IgD-negative memory B cell (primary cell): ENCODE results near the gene ELP2. TPM values are rescaled to one million over a fixed set of nuclear protein-coding genes. Genes with fewer than 3 reads are reported as not detected.
"Not testable (repeated sequence)": the region's sequence is repeated elsewhere in the genome, so short reads cannot be mapped to it uniquely, and the experiment has no call there.

Experiments used
- H3K27ac Mint-ChIP-seq, 3 donors: one replicate each; pipeline ENCODE4 v1.8.0; 2020 to 2022; ENCODE audit warnings: mild to moderate bottlenecking in 3 of 3, mixed read lengths in 3 of 3, moderate library complexity in 1 of 3
- H3K27me3 Mint-ChIP-seq: one replicate; pipeline ENCODE4 v1.8.0; 2021; ENCODE audit warnings: mixed read lengths
- H3K36me3 Mint-ChIP-seq: one replicate; pipeline ENCODE4 v1.8.0; 2020; ENCODE audit warnings: mild to moderate bottlenecking, mixed read lengths
- H3K4me1 Mint-ChIP-seq, 3 donors: one replicate each; pipeline ENCODE4 v1.8.0; 2020 to 2022; ENCODE audit warnings: mixed read lengths in 3 of 3, mild to moderate bottlenecking in 1 of 3
- H3K4me3 Mint-ChIP-seq, 4 donors: one replicate each; pipeline ENCODE4 v1.8.0; 2020 to 2022; ENCODE audit warnings: mild to moderate bottlenecking in 4 of 4, mixed read lengths in 4 of 4, moderate library complexity in 3 of 4
- H3K9me3 Mint-ChIP-seq, 3 donors: one replicate each; pipeline ENCODE4 v1.8.0; 2020 to 2021; ENCODE audit warnings: mixed read lengths in 3 of 3, mild to moderate bottlenecking in 1 of 3
- polyA plus RNA-seq: library from polyadenylated mRNA; unstranded; fragments of 300-500 nt; fragmentation: Illumina TruSeq; gene quantifications from one replicate; pipeline ENCODE4 v1.2.3, GENCODE V29; 2021

The ELP2 gene
- polyA plus RNA-seq, 1 donor from 2014 or later, result 64.5 TPM

GRCh38 chr18:36158266-36158867 lies 28.7 kb downstream of the ELP2 start:
- Mint-ChIP-seq H3K4me1 (peaks cover 3 to 16% (median 11%) of the 10 kb centered on the region in 3 donors), H3K4me3 (no peak overlapping the region), H3K9me3 (no peaks in the 10 kb centered on the region), H3K27ac (peak overlapping the region in 1 of 3 donors; percentile 67), H3K27me3 (no peaks in the 10 kb centered on the region), H3K36me3 (peaks cover 19% of the 10 kb centered on the region)

GRCh38 chr18:36160959-36161371 lies 31.3 kb downstream of the ELP2 start:
- H3K27me3 Mint-ChIP-seq, result no peaks in the 10 kb centered on the region
- H3K36me3 Mint-ChIP-seq, result peaks cover 19% of the 10 kb centered on the region
- H3K9me3 Mint-ChIP-seq, result no peaks in the 10 kb centered on the region
- peaks cover 3 to 18% (median 7%) of the 10 kb centered on the region in 3 donors for H3K4me1 Mint-ChIP-seq
- no peak overlapping the region for H3K27ac Mint-ChIP-seq
- no peak overlapping the region for H3K4me3 Mint-ChIP-seq

- Mint-ChIP-seq H3K4me3 (no peak overlapping the region), H3K27ac (no peak overlapping the region), H3K9me3 (no peaks in the 10 kb centered on the region), H3K36me3 (peaks cover 17% of the 10 kb centered on the region), H3K27me3 (no peaks in the 10 kb centered on the region), H3K4me1 (peaks cover 3 to 11% (median 5%) of the 10 kb centered on the region in 3 donors)
These were observed 33.3 kb downstream of the ELP2 start for GRCh38 chr18:36162981-36163380.

- no peak overlapping the region for H3K27ac Mint-ChIP-seq
- no peaks in the 10 kb centered on the region for H3K9me3 Mint-ChIP-seq
- H3K4me3 Mint-ChIP-seq, result no peak overlapping the region
- H3K4me1 Mint-ChIP-seq, result peaks cover 0 to 2% (median 0%) of the 10 kb centered on the region in 3 donors
- no peaks in the 10 kb centered on the region for H3K27me3 Mint-ChIP-seq
- peaks cover 9% of the 10 kb centered on the region for H3K36me3 Mint-ChIP-seq
These were observed 38.1 kb downstream of the ELP2 start for GRCh38 chr18:36167692-36168218.

GRCh38 chr18:36168296-36168695 lies 38.6 kb downstream of the ELP2 start:
- not testable (repeated sequence) for H3K36me3 Mint-ChIP-seq, H3K4me3 Mint-ChIP-seq, H3K4me1 Mint-ChIP-seq, H3K27me3 Mint-ChIP-seq, H3K27ac Mint-ChIP-seq, H3K9me3 Mint-ChIP-seq

- peaks cover 0 to 2% (median 0%) of the 10 kb centered on the region in 3 donors for H3K4me1 Mint-ChIP-seq
- H3K27me3 Mint-ChIP-seq, result no peaks in the 10 kb centered on the region
- H3K27ac Mint-ChIP-seq, result no peak overlapping the region
- peaks cover 9% of the 10 kb centered on the region for H3K36me3 Mint-ChIP-seq
- H3K4me3 Mint-ChIP-seq, result peak overlapping the region in 1 of 4 donors; percentile 63
- no peaks in the 10 kb centered on the region for H3K9me3 Mint-ChIP-seq
These were observed 40.2 kb downstream of the ELP2 start for GRCh38 chr18:36169938-36170337.

- H3K4me3 Mint-ChIP-seq, result no peak overlapping the region
- no peaks in the 10 kb centered on the region for H3K9me3 Mint-ChIP-seq
- peaks cover 3% of the 10 kb centered on the region for H3K36me3 Mint-ChIP-seq
- peaks cover 10 to 20% (median 15%) of the 10 kb centered on the region in 3 donors for H3K4me1 Mint-ChIP-seq
- H3K27ac Mint-ChIP-seq, result no peak overlapping the region
- H3K27me3 Mint-ChIP-seq, result no peaks in the 10 kb centered on the region
These were observed 45.8 kb downstream of the ELP2 start for GRCh38 chr18:36175481-36175880.

- Mint-ChIP-seq H3K36me3 (peaks cover 3% of the 10 kb centered on the region), H3K4me3 (no peak overlapping the region)
These were observed 46.5 kb downstream of the ELP2 start for GRCh38 chr18:36176177-36176584.

GRCh38 chr18:36176711-36177110 lies 47.0 kb downstream of the ELP2 start:
- peaks cover 10 to 22% (median 18%) of the 10 kb centered on the region in 3 donors for H3K4me1 Mint-ChIP-seq
- peak overlapping the region in 2 of 3 donors; percentile 13 to 59 for H3K27ac Mint-ChIP-seq
- H3K36me3 Mint-ChIP-seq, result no peaks in the 10 kb centered on the region

More at GRCh38 chr18:36176177-36176584, 46.5 kb downstream of the ELP2 start:
- Mint-ChIP-seq H3K4me1 (peaks cover 10 to 22% (median 18%) of the 10 kb centered on the region in 3 donors), H3K9me3 (no peaks in the 10 kb centered on the region), H3K27me3 (no peaks in the 10 kb centered on the region), H3K27ac (no peak overlapping the region)

GRCh38 chr18:36177913-36178312 lies 48.2 kb downstream of the ELP2 start:
- Mint-ChIP-seq H3K4me1 (peaks cover 10 to 22% (median 18%) of the 10 kb centered on the region in 3 donors), H3K4me3 (no peak overlapping the region), H3K9me3 (no peaks in the 10 kb centered on the region), H3K27ac (peak overlapping the region in 2 of 3 donors; percentile 5 to 41), H3K27me3 (no peaks in the 10 kb centered on the region), H3K36me3 (no peaks in the 10 kb centered on the region)

More at GRCh38 chr18:36176711-36177110, 47.0 kb downstream of the ELP2 start:
- Mint-ChIP-seq H3K9me3 (no peaks in the 10 kb centered on the region), H3K27me3 (no peaks in the 10 kb centered on the region), H3K4me3 (no peak overlapping the region)

GRCh38 chr18:36179562-36180355 lies 50.1 kb downstream of the ELP2 start:
- no peaks in the 10 kb centered on the region for H3K27me3 Mint-ChIP-seq
- no peak overlapping the region for H3K4me3 Mint-ChIP-seq
- H3K4me1 Mint-ChIP-seq, result peaks cover 11 to 28% (median 18%) of the 10 kb centered on the region in 3 donors
- no peaks in the 10 kb centered on the region for H3K9me3 Mint-ChIP-seq
- H3K36me3 Mint-ChIP-seq, result no peaks in the 10 kb centered on the region
- H3K27ac Mint-ChIP-seq, result peak overlapping the region in 2 of 3 donors; percentile 51 to 65

- Mint-ChIP-seq H3K27me3 (peaks cover 3% of the 10 kb centered on the region), H3K9me3 (no peaks in the 10 kb centered on the region), H3K36me3 (no peaks in the 10 kb centered on the region), H3K4me3 (no peak overlapping the region), H3K27ac (peak overlapping the region in 1 of 3 donors; percentile 82), H3K4me1 (peaks cover 11 to 40% (median 31%) of the 10 kb centered on the region in 3 donors)
These were observed 51.7 kb downstream of the ELP2 start for GRCh38 chr18:36181441-36181840.

GRCh38 chr18:36181898-36182506 lies 52.3 kb downstream of the ELP2 start:
- Mint-ChIP-seq H3K36me3 (no peaks in the 10 kb centered on the region), H3K9me3 (no peaks in the 10 kb centered on the region), H3K27ac (peak overlapping the region in 1 of 3 donors; percentile 82), H3K27me3 (peaks cover 3% of the 10 kb centered on the region), H3K4me3 (no peak overlapping the region), H3K4me1 (peaks cover 11 to 40% (median 31%) of the 10 kb centered on the region in 3 donors)

GRCh38 chr18:36183033-36183432 lies 53.3 kb downstream of the ELP2 start:
- Mint-ChIP-seq H3K9me3 (no peaks in the 10 kb centered on the region), H3K27ac (peak overlapping the region in 1 of 3 donors; percentile 82), H3K36me3 (no peaks in the 10 kb centered on the region), H3K4me3 (peak overlapping the region in 1 of 4 donors; percentile 15), H3K27me3 (peaks cover 5% of the 10 kb centered on the region), H3K4me1 (peaks cover 16 to 40% (median 32%) of the 10 kb centered on the region in 3 donors)

GRCh38 chr18:36183987-36184386 lies 54.3 kb downstream of the ELP2 start:
- no peaks in the 10 kb centered on the region for H3K36me3 Mint-ChIP-seq
- peak overlapping the region in 1 of 3 donors; percentile 1 for H3K27ac Mint-ChIP-seq
- H3K4me3 Mint-ChIP-seq, result peak overlapping the region in 1 of 4 donors; percentile 76

More at GRCh38 chr18:36183987-36184386, 54.3 kb downstream of the ELP2 start:
- Mint-ChIP-seq H3K4me1 (peaks cover 16 to 41% (median 36%) of the 10 kb centered on the region in 3 donors), H3K27me3 (peaks cover 10% of the 10 kb centered on the region), H3K9me3 (no peaks in the 10 kb centered on the region)
